Urothelium cell line (cell line): ENCODE results near the gene NKX2-1.
"Not testable (repeated sequence)": the region's sequence is repeated elsewhere in the genome, so short reads cannot be mapped to it uniquely, and the experiment has no call there.

ENCODE experiments used
- DNase-seq: peaks from one replicate; pipeline ENCODE4 v3.0.0; 2011; ENCODE audit warnings: low spot score, mixed read lengths
- FAIRE-seq: peaks from 2 replicates; lab custom pipeline; 2011; peaks lifted over from hg19 to GRCh38; lab: Jason Lieb, UNC

The NKX2-1 gene

GRCh38 chr14:36519431-36520321 is at the start of gene NKX2-1:
NKX2-1 (minus strand) TSS chr14:36520232; CDS start chr14:36520129, 103 bp downstream.
- FAIRE-seq (peak; percentile 73), DNase-seq (peak; percentile 69)

GRCh38 chr14:36556811-36557433 is 36.9 kb upstream of the NKX2-1 start:
- peak; percentile 64 for DNase-seq
- no peak for FAIRE-seq

DNA sequence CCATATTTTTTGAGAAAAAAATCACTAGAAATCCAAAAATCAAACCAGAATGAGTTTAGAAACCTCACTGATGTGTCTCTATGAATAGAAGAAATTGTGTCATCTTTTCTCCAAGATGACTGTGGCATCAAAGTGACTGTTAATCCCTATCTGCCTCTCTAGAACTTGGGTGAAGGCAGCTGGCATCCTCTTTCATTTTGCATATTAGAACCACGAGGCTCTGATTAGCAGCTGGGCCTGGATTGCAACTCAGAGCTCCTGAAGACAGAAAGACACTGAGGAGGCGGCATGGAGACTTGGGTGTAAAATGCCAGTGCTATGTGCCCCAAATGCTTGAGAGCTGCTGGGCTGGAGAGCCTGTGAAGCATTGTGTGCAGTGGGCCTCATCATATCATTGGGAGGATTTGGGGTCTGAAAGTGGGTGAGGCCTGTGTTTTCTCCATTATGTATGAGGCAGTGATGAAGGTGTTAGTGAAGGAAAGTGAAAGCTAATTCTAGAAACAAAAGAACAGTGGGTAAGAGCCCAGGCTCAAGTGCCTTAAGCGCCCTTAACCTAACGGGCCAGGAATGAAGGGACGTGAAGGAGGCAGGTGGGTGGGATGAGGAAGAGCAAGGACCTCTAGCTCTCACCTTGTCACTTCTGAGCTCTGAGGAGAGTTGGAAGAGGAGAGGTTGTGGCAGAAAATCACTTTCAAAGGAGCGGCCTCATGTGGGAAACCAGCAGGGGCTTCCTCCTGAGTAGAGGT is 36.1 kb upstream of the NKX2-1 start:
- DNase-seq (no peak), FAIRE-seq (no peak)

DNA sequence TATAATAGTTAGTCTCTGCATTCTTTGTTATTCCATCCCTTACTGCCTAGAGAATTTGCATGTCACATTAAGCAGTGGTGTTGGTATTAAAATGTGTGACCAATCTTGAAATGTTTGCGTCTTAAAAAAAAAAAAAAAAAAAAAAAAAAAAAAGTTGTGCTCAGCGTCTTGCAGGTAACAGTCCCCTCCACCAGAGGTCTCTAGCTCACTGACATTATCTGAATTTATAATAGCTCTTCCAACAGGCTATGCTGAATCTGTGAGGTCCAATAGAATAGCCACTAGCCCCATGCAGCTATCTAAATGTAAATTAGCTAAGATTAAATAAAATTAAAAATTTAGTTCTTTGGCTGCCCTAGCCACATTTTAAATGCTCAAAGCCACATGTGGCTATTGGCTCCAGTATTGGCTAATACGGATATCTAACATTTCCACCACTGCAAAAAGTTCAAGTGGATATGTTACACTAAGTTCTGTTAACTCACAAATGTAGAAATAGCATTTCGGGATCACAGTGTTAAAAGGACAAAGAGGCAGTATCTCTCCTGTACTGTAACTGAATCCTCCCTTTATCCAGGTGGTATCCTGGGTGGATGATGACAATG is 33.7 kb upstream of the NKX2-1 start:
- no peak for FAIRE-seq

DNA sequence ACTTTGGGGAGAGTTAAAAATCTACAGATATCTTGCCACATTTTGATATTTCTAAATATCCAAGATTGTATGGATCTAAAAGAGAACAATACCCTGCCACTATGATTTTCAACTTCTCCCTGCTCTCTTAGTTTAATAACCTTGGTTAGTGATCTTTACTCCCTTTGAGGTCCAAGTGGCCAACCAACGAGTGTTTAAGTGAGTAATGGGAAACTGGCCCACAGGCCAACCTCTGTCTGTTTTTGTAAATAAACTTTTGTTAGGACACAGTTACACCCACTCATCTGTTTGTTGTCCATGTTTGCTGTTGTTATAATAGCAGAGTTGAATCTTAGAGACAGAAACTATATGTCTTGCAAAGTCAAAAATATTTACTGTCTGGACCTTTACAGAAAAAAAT is 30.9 kb upstream of the NKX2-1 start:
- FAIRE-seq (no peak), DNase-seq (no peak)

More for the DNA sequence above, 33.7 kb upstream of the NKX2-1 start:
- DNase-seq: peak; percentile 54

- DNase-seq, FAIRE-seq: not testable (repeated sequence)
Observed at GRCh38 chr14:36544280-36544679, 24.2 kb upstream of the NKX2-1 start.

DNA sequence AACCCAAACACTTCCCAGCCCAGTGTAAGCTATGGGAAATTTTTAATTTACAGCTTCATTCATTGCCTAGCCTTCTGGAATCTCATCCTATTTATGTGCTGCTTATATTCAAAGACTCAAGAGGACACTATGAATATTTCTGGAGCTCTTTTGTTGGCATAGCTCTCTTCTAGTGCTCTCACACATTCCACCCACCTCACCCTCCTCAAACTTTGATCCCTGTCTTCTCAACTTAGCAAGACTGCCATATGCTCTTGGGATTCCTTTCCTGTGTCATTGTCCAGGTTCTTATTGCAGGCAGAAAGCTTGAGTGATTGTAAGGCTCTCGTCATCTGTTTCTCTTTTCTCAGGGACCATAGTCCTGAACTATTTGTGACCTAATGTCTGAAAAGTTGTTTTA is 18.0 kb upstream of the NKX2-1 start:
- FAIRE-seq (no peak), DNase-seq (no peak)

DNA sequence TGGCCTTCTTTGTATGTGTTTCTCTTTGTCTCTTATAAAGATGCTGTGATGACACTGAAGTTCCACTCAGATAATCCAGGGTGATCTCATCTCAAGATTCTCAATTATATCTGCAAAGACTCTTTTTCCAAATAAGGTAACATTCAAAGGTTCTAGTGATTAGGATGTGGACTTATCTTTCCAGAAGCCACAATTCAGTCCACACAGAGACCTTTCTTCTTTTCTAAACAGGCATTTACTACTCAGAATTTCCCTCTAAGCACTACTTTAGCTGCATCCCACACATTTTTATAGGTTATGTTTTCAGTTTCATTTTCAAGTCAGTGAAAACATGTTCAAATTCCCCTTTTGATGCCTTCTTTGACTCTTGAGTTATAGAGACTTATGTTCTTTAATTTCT is 9.0 kb upstream of the NKX2-1 start:
- DNase-seq: no peak
- no peak for FAIRE-seq

GRCh38 chr14:36525746-36526099 is 5.7 kb upstream of the NKX2-1 start:
- DNase-seq: no peak

GRCh38 chr14:36524874-36525745 is 5.1 kb upstream of the NKX2-1 start:
- peak; percentile 65 for DNase-seq
- no peak for FAIRE-seq

More at GRCh38 chr14:36525746-36526099, 5.7 kb upstream of the NKX2-1 start:
- no peak for FAIRE-seq

DNA sequence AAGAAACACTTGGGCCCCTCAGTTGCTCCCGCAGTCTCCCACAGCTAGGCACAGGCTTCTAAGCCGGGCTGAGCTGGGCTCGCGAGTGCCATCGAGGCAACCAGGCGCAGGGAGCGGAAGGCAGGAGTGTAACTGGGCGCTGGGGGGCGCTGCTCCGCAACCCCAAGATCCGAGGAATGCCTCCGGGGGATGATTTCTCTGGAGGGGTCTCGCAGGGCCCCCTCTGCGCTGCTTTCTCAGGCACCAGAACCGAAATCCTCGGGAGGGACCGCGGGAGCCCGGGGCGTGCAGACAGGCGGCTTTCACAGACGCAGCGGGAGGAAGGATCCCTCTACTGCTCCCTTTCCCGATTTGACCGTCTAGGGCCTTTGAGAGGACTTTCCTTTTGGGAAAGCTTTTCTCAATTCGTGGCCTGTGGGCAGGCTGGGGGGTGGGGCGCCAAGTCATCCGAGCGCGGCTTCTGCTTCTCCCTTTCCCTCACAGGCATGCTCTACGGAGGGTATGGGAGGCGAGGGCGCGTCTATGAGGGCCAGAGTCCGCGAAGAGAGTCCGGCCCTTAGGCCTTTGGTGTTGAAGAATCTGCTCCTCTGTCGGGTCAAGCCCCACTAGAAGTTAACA is 4.3 kb upstream of the NKX2-1 start:
- FAIRE-seq (no peak), DNase-seq (no peak)

- DNase-seq (no peak), FAIRE-seq (no peak)
Observed at GRCh38 chr14:36522972-36523715, 3.1 kb upstream of the NKX2-1 start.

GRCh38 chr14:36522347-36522971 is 2.4 kb upstream of the NKX2-1 start:
- no peak for DNase-seq
- no peak for FAIRE-seq

DNA sequence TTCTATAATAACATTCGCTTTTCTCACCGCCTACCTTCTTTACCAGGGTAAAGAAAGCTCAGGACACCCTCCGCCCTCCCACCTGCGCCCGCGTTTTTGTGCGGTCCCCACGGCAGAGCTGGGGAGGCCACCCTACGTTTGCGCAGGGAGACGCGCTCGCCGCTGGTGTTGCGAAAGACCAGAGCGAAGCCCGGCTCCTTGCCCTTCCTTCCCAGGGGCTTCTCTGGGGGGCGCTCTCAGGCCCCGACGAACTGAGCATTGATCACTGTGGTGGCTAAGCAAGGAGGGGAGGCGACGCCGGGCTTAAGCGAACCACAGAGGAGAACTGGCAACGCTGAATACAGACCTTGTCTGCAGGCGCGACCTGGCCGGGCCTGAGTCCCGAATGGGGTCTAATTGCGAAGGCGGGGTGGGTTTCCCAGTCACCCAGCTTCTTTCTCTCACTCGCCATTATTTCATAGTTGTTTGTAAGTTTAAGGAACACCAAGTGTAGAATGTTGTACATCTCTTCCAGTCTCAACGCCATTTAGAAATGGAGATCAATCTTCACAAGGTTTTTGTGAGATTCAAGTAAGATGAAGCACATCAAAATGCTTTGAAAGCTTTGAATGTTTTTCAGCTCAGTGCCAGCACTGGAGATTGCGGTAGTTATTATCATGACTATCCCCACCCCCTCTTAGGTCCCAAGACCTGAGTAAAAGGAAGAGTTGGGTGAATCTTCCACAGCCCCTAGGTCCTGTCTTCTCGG is 1.7 kb upstream of the NKX2-1 start:
- no peak for DNase-seq
- FAIRE-seq: no peak

DNA sequence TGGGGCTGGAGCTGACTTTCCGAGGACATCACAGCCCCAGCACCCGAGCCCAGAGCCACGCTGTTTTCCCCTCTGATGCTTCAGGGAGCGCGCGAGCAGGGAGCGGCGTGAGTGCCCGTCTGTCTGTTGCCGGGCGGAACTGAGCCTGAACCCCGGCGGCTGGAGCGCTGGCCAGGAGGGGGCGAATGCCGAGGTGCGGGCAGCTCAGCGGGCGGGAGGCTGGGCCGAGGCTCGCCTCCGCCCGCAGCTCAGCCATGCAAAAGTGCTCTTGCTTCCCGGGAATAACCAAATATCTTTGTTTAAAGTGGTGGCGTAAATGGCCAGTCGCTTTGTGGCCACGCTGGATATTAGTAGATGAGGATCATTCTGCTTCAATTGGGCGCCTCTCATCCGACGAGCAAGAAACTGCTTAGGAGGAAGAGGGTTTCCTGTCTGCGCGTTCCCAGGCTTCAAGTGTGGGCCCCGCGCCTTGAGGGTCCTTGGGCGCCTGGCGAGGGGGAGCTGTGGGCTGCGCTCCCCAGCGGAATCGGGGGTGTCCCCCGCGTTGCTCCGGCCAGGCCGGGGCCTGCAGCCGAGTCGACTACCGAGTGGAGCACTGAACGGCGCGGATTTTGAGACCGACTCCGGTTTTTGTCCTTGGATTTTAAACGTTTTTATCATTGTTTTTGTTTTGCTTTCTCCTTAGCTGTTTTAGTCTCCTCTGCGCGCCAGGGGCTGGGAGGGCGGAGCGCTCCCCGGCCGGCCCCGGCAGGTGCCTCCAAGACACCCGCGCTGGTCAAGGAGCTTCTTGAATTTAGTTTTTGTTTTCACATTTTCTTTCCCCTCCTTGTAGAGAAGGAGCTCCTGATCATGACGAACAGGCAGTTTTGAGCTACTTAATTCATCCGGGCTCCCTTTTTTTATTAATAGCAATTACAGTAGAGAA is 831 bp upstream of the NKX2-1 start:
- FAIRE-seq (no peak), DNase-seq (peak; percentile 85)

- FAIRE-seq (no peak), DNase-seq (no peak)
Observed at GRCh38 chr14:36518586-36519430, 1.2 kb downstream of the NKX2-1 start.
